Caco-2 (cell line): ENCODE data around the gene ODAPH. TPM values are rescaled to one million over a fixed set of nuclear protein-coding genes. Genes with fewer than 3 reads are reported as not detected.

ENCODE experiments used
- BruUV-seq: library from RNA; stranded (reverse); fragments of 400-500 nt; replicated peaks from 2 replicates; lab custom pipeline; 2021; lab: Mats Ljungman, UMichigan
- CTCF ChIA-PET: fragments of 300-600 bp; sonication (Branson Sonifier 250); formaldehyde crosslinking; loops from one replicate; lab custom pipeline; 2022; ENCODE audit warnings: antibody characterized with exemption; lab: Charles Lee
- POLR2A ChIA-PET: fragments of 300-600 bp; sonication (Branson Sonifier 250); formaldehyde crosslinking; loops from one replicate; lab custom pipeline; 2022; ENCODE audit warnings: antibody characterized with exemption; lab: Charles Lee
- DNase-seq, 2 experiments: peaks; one replicate each; pipeline versions ENCODE4 v3.0.0 to v3.0.0-alpha.2; 2020 to 2022
- H3K27me3 ChIP-seq: replicated peaks from 2 replicates; pipeline ENCODE4 v1.6.0; 2011; ENCODE audit warnings: low read length; ENCODE audit not compliant: control insufficient read depth, insufficient read depth
- H3K36me3 ChIP-seq: 2 replicates; pipeline ENCODE4 v1.5.1; 2011; ENCODE audit warnings: low read length; ENCODE audit not compliant: control insufficient read depth, insufficient read depth
- H3K4me1 ChIP-seq: fragments of 250-450 bp; sonication (Bioruptor Pico); 2 replicates; pipeline ENCODE4 v1.5.1; 2020; ENCODE audit warnings: mild to moderate bottlenecking
- H3K4me3 ChIP-seq: 2 replicates; pipeline ENCODE4 v1.5.1; 2011; ENCODE audit warnings: low read depth, mild to moderate bottlenecking, control low read depth, low read length
- H3K9me3 ChIP-seq: fragments of 250-450 bp; sonication (Bioruptor Pico); 2 replicates; pipeline ENCODE4 v1.5.1; 2020; ENCODE audit warnings: mild to moderate bottlenecking, moderate library complexity
- H3K27ac Mint-ChIP-seq: one replicate; pipeline ENCODE4 v1.8.0; 2022; ENCODE audit warnings: mixed read lengths; ENCODE audit not compliant: unreplicated experiment
- H3K27me3 Mint-ChIP-seq: one replicate; pipeline ENCODE4 v1.8.0; 2022; ENCODE audit warnings: mixed read lengths; ENCODE audit not compliant: insufficient read depth, unreplicated experiment
- H3K36me3 Mint-ChIP-seq: one replicate; pipeline ENCODE4 v1.8.0; 2022; ENCODE audit warnings: mild to moderate bottlenecking, mixed read lengths; ENCODE audit not compliant: insufficient read depth, unreplicated experiment
- H3K4me1 Mint-ChIP-seq: one replicate; pipeline ENCODE4 v1.8.0; 2022; ENCODE audit warnings: low read depth, mixed read lengths; ENCODE audit not compliant: unreplicated experiment
- H3K4me3 Mint-ChIP-seq: one replicate; pipeline ENCODE4 v1.8.0; 2022; ENCODE audit warnings: mild to moderate bottlenecking, moderate library complexity, mixed read lengths; ENCODE audit not compliant: unreplicated experiment
- H3K9me3 Mint-ChIP-seq: one replicate; pipeline ENCODE4 v1.8.0; 2022; ENCODE audit warnings: mixed read lengths; ENCODE audit not compliant: unreplicated experiment
- CTCF ChIP-seq, 2 experiments: fragments of 200-600 bp in 1 of 2; IDR thresholded peaks; 1 replicate in 1 of 2; 2 replicates in 1 of 2; pipeline versions ENCODE4 v1.5.1 to v1.8.0; 2011 to 2022; ENCODE audit warnings: antibody characterized with exemption in 1 of 2, control low read depth in 1 of 2, inconsistent platforms in 1 of 2, low read depth in 1 of 2, low read length in 1 of 2, mild to moderate bottlenecking in 1 of 2, moderate library complexity in 1 of 2; ENCODE audit not compliant: insufficient read depth in 1 of 2, severe bottlenecking in 1 of 2, unreplicated experiment in 1 of 2
- intact Hi-C: fragments of 100-400 bp; cut with micrococcal nuclease; formaldehyde crosslinking; loops from one replicate; pipeline ENCODE4 v1.10.0; 2022; ENCODE audit not compliant: unreplicated experiment
- total RNA-seq: library from RNA; stranded (reverse); gene quantifications from 2 replicates; pipeline ENCODE4 v1.2.3, GENCODE V29; 2022

Gene ODAPH
- total RNA-seq, 1 experiment from 2014 or later, result not detected

GRCh38 chr4:75596061-75596460, 40.2 kb downstream of the ODAPH start:
- no peaks in the 10 kb centered on the region for H3K9me3 ChIP-seq
- Mint-ChIP-seq H3K36me3 (no peaks in the 10 kb centered on the region), H3K27ac (no peak overlapping the region), H3K27me3 (no peaks in the 10 kb centered on the region), H3K9me3 (no peaks in the 10 kb centered on the region), H3K4me3 (no peak overlapping the region), H3K4me1 (no peaks in the 10 kb centered on the region)
- intact Hi-C loops, result no loop called here
- no peak overlapping the region for H3K4me3 ChIP-seq
- POLR2A ChIA-PET, result no interaction called here
- DNase-seq, result no peak
- BruUV-seq, result no TSS peak
- no peaks in the 10 kb centered on the region for H3K27me3 ChIP-seq
- no peaks in the 10 kb centered on the region for H3K36me3 ChIP-seq
- CTCF ChIA-PET, result no interaction called here
- no peaks in the 10 kb centered on the region for H3K4me1 ChIP-seq
- no peak for TF ChIP-seq CTCF (IDR thresholded peaks at IDR 0.05; ENCODE audit: insufficient read depth in 1 of 2, low read depth in 1 of 2, low read length in 1 of 2, severe bottlenecking in 1 of 2, unreplicated experiment in 1 of 2)

GRCh38 chr4:75598390-75598789, 42.5 kb downstream of the ODAPH start:
- BruUV-seq, result no TSS peak
- no peak for DNase-seq
- CTCF ChIA-PET, result no interaction called here
- Mint-ChIP-seq H3K9me3 (no peaks in the 10 kb centered on the region), H3K36me3 (no peaks in the 10 kb centered on the region), H3K27ac (no peak overlapping the region), H3K4me3 (no peak overlapping the region), H3K4me1 (no peaks in the 10 kb centered on the region), H3K27me3 (no peaks in the 10 kb centered on the region)
- Histone ChIP-seq H3K36me3 (no peaks in the 10 kb centered on the region), H3K4me3 (no peak overlapping the region), H3K9me3 (no peaks in the 10 kb centered on the region), H3K4me1 (no peaks in the 10 kb centered on the region), H3K27me3 (no peaks in the 10 kb centered on the region)
- intact Hi-C loops, result no loop called here
- TF ChIP-seq CTCF (IDR thresholded peaks at IDR 0.05; ENCODE audit: insufficient read depth in 1 of 2, low read depth in 1 of 2, low read length in 1 of 2, severe bottlenecking in 1 of 2, unreplicated experiment in 1 of 2), result no peak
- POLR2A ChIA-PET, result no interaction called here

- Mint-ChIP-seq H3K9me3 (no peaks in the 10 kb centered on the region), H3K27me3 (no peaks in the 10 kb centered on the region), H3K4me1 (no peaks in the 10 kb centered on the region), H3K27ac (no peak overlapping the region), H3K4me3 (no peak overlapping the region), H3K36me3 (no peaks in the 10 kb centered on the region)
- no peak overlapping the region for H3K4me3 ChIP-seq
- H3K9me3 ChIP-seq, result no peaks in the 10 kb centered on the region
- no peaks in the 10 kb centered on the region for H3K4me1 ChIP-seq
- ChIA-PET CTCF (no interaction called here), POLR2A (no interaction called here)
- H3K36me3 ChIP-seq, result no peaks in the 10 kb centered on the region
- no TSS peak for BruUV-seq
- no peak for DNase-seq
- intact Hi-C loops, result no loop called here
- no peaks in the 10 kb centered on the region for H3K27me3 ChIP-seq
- TF ChIP-seq CTCF (IDR thresholded peaks at IDR 0.05; ENCODE audit: insufficient read depth in 1 of 2, low read depth in 1 of 2, low read length in 1 of 2, severe bottlenecking in 1 of 2, unreplicated experiment in 1 of 2), result no peak
These were observed 43.8 kb downstream of the ODAPH start for GRCh38 chr4:75599647-75600046.
